ENCODE results near the gene APOO.
A peak's percentile ranks its signal among the peaks of the same experiment; 100 is the strongest.

Gene APOO

GRCh38 chrX:23826653-23827052, 81.1 kb downstream of the APOO start:
- H3K4me3 ChIP-seq (ENCODE audit: low read depth, low read length): no peak overlapping the region
- DNase-seq (ENCODE audit: low read depth): no peak

- no peak overlapping the region for H3K4me3 ChIP-seq (ENCODE audit: low read depth, low read length)
- no peak for DNase-seq (ENCODE audit: low read depth)
These were observed 81.5 kb downstream of the APOO start for GRCh38 chrX:23826216-23826615.

GRCh38 chrX:23825675-23826074, 82.1 kb downstream of the APOO start:
- no peak for DNase-seq (ENCODE audit: low read depth)
- H3K4me3 ChIP-seq (ENCODE audit: low read depth, low read length): no peak overlapping the region

GRCh38 chrX:23822841-23823240, 84.9 kb downstream of the APOO start:
- no peak for DNase-seq (ENCODE audit: low read depth)
- H3K4me3 ChIP-seq (ENCODE audit: low read depth, low read length): no peak overlapping the region

GRCh38 chrX:23822397-23822796, 85.3 kb downstream of the APOO start:
- no peak for DNase-seq (ENCODE audit: low read depth)
- H3K4me3 ChIP-seq (ENCODE audit: low read depth, low read length): no peak overlapping the region

- DNase-seq (ENCODE audit: low read depth): no peak
- no peak overlapping the region for H3K4me3 ChIP-seq (ENCODE audit: low read depth, low read length)
These were observed 85.9 kb downstream of the APOO start for GRCh38 chrX:23821847-23822246.

- no peak for DNase-seq (ENCODE audit: low read depth)
- no peak overlapping the region for H3K4me3 ChIP-seq (ENCODE audit: low read depth, low read length)
These were observed 87.4 kb downstream of the APOO start for GRCh38 chrX:23820235-23820782.

GRCh38 chrX:23819385-23820234, 88.1 kb downstream of the APOO start:
- no peak overlapping the region for H3K4me3 ChIP-seq (ENCODE audit: low read depth, low read length)
- no peak for DNase-seq (ENCODE audit: low read depth)

- no peak overlapping the region for H3K4me3 ChIP-seq (ENCODE audit: low read depth, low read length)
- DNase-seq (ENCODE audit: low read depth): no peak
These were observed 89.8 kb downstream of the APOO start for GRCh38 chrX:23817979-23818336.

- DNase-seq (ENCODE audit: low read depth): no peak
- no peak overlapping the region for H3K4me3 ChIP-seq (ENCODE audit: low read depth, low read length)
These were observed 91.6 kb downstream of the APOO start for GRCh38 chrX:23816179-23816578.

- no peak overlapping the region for H3K4me3 ChIP-seq (ENCODE audit: low read depth, low read length)
- no peak for DNase-seq (ENCODE audit: low read depth)
These were observed 92.4 kb downstream of the APOO start for GRCh38 chrX:23815376-23815775.

- no peak overlapping the region for H3K4me3 ChIP-seq (ENCODE audit: low read depth, low read length)
- no peak for DNase-seq (ENCODE audit: low read depth)
These were observed 93.9 kb downstream of the APOO start for GRCh38 chrX:23813808-23814207.

GRCh38 chrX:23811656-23812055, 96.1 kb downstream of the APOO start:
- no peak for DNase-seq (ENCODE audit: low read depth)
- no peak overlapping the region for H3K4me3 ChIP-seq (ENCODE audit: low read depth, low read length)

- H3K4me3 ChIP-seq (ENCODE audit: low read depth, low read length): no peak overlapping the region
- DNase-seq (ENCODE audit: low read depth): no peak
These were observed 96.6 kb downstream of the APOO start for GRCh38 chrX:23811108-23811651.

GRCh38 chrX:23810279-23810678, 97.5 kb downstream of the APOO start:
- no peak overlapping the region for H3K4me3 ChIP-seq (ENCODE audit: low read depth, low read length)
- DNase-seq (ENCODE audit: low read depth): no peak

GRCh38 chrX:23805389-23805788, 102.3 kb downstream of the APOO start:
- DNase-seq (ENCODE audit: low read depth): no peak
- no peak overlapping the region for H3K4me3 ChIP-seq (ENCODE audit: low read depth, low read length)

GRCh38 chrX:23804578-23804977, 103.2 kb downstream of the APOO start:
- H3K4me3 ChIP-seq (ENCODE audit: low read depth, low read length): no peak overlapping the region
- DNase-seq (ENCODE audit: low read depth): no peak

GRCh38 chrX:23803931-23804381, 103.8 kb downstream of the APOO start:
- no peak overlapping the region for H3K4me3 ChIP-seq (ENCODE audit: low read depth, low read length)
- DNase-seq (ENCODE audit: low read depth): peak; percentile 34

GRCh38 chrX:23802431-23802830, 105.3 kb downstream of the APOO start:
- DNase-seq (ENCODE audit: low read depth): no peak

GRCh38 chrX:23799469-23800065, 108.2 kb downstream of the APOO start:
- H3K4me3 ChIP-seq (ENCODE audit: low read depth, low read length): no peak overlapping the region
- DNase-seq (ENCODE audit: low read depth): peak; percentile 30

More at GRCh38 chrX:23802431-23802830, 105.3 kb downstream of the APOO start:
- no peak overlapping the region for H3K4me3 ChIP-seq (ENCODE audit: low read depth, low read length)
